Measurements from ENCODE around the gene SLC51B.
"Not testable (repeated sequence)": the region's sequence is repeated elsewhere in the genome, so short reads cannot be mapped to it uniquely, and the experiment has no call there.

Gene SLC51B

GRCh38 chr15:65097651-65098263 is 52.6 kb downstream of the SLC51B start:
- FAIRE-seq, result no peak
- DNase-seq (ENCODE audit: insufficient read length), result no peak
- TF ChIP-seq POLR2AphosphoS5 (IDR thresholded peaks at IDR 0.05; ENCODE audit: low read depth, low read length), result no peak

GRCh38 chr15:65099336-65099735 is 54.1 kb downstream of the SLC51B start:
- FAIRE-seq, result no peak
- no peak for TF ChIP-seq POLR2AphosphoS5 (IDR thresholded peaks at IDR 0.05; ENCODE audit: low read depth, low read length)
- TF ChIP-seq TAF1 (IDR thresholded peaks at IDR 0.05; ENCODE audit: borderline replicate concordance, low read depth, low read length), result no peak
- TF ChIP-seq POLR2A (IDR thresholded peaks at IDR 0.05; ENCODE audit: low read depth, low read length), result no peak
- DNase-seq (ENCODE audit: insufficient read length), result no peak

- not testable (repeated sequence) for FAIRE-seq; DNase-seq (ENCODE audit: insufficient read length)
Observed at GRCh38 chr15:65099801-65100200, 54.6 kb downstream of the SLC51B start.

- TF ChIP-seq POLR2A (IDR thresholded peaks at IDR 0.05; ENCODE audit: low read depth, low read length), result no peak
- TF ChIP-seq POLR2AphosphoS5 (IDR thresholded peaks at IDR 0.05; ENCODE audit: low read depth, low read length), result no peak
- TF ChIP-seq TAF1 (IDR thresholded peaks at IDR 0.05; ENCODE audit: borderline replicate concordance, low read depth, low read length), result no peak
- DNase-seq (ENCODE audit: insufficient read length) (no peak), FAIRE-seq (no peak)
Observed at GRCh38 chr15:65100442-65100841, 55.3 kb downstream of the SLC51B start.

- TF ChIP-seq TAF1 (IDR thresholded peaks at IDR 0.05; ENCODE audit: borderline replicate concordance, low read depth, low read length) (no peak), POLR2A (IDR thresholded peaks at IDR 0.05; ENCODE audit: low read depth, low read length) (no peak), POLR2AphosphoS5 (IDR thresholded peaks at IDR 0.05; ENCODE audit: low read depth, low read length) (no peak)
- DNase-seq (ENCODE audit: insufficient read length), result no peak
- peak; percentile 54 for FAIRE-seq
Observed at GRCh38 chr15:65101411-65101890, 56.3 kb downstream of the SLC51B start.

- TF ChIP-seq POLR2A (IDR thresholded peaks at IDR 0.05; ENCODE audit: low read depth, low read length), result no peak
- TF ChIP-seq POLR2AphosphoS5 (IDR thresholded peaks at IDR 0.05; ENCODE audit: low read depth, low read length), result no peak
- no peak for TF ChIP-seq TAF1 (IDR thresholded peaks at IDR 0.05; ENCODE audit: borderline replicate concordance, low read depth, low read length)
- DNase-seq (ENCODE audit: insufficient read length), result no peak
- FAIRE-seq, result no peak
Observed at GRCh38 chr15:65101891-65102708, 56.9 kb downstream of the SLC51B start.

- no peak for FAIRE-seq
- TF ChIP-seq POLR2AphosphoS5 (IDR thresholded peaks at IDR 0.05; ENCODE audit: low read depth, low read length), result no peak
- no peak for TF ChIP-seq POLR2A (IDR thresholded peaks at IDR 0.05; ENCODE audit: low read depth, low read length)
- no peak for TF ChIP-seq TAF1 (IDR thresholded peaks at IDR 0.05; ENCODE audit: borderline replicate concordance, low read depth, low read length)
- no peak for DNase-seq (ENCODE audit: insufficient read length)
Observed at GRCh38 chr15:65102912-65103311, 57.7 kb downstream of the SLC51B start.
